ENCODE measurements around the gene ZNF217.

GRCh38 chr20:53535878-53536277 lies 57.8 kb downstream of the ZNF217 start:
- TF ChIP-seq, protein P1, sequence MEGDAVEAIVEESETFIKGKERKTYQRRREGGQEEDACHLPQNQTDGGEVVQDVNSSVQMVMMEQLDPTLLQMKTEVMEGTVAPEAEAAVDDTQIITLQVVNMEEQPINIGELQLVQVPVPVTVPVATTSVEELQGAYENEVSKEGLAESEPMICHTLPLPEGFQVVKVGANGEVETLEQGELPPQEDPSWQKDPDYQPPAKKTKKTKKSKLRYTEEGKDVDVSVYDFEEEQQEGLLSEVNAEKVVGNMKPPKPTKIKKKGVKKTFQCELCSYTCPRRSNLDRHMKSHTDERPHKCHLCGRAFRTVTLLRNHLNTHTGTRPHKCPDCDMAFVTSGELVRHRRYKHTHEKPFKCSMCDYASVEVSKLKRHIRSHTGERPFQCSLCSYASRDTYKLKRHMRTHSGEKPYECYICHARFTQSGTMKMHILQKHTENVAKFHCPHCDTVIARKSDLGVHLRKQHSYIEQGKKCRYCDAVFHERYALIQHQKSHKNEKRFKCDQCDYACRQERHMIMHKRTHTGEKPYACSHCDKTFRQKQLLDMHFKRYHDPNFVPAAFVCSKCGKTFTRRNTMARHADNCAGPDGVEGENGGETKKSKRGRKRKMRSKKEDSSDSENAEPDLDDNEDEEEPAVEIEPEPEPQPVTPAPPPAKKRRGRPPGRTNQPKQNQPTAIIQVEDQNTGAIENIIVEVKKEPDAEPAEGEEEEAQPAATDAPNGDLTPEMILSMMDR (IDR thresholded peaks at IDR 0.05; ENCODE audit: insufficient read depth, low read length, poor library complexity, severe bottlenecking): no peak
- no peak for TF ChIP-seq EZH2phosphoT487 (conservative IDR thresholded peaks at IDR 0.05; ENCODE audit: low read length)
